ENCODE results near the gene FBXO42. TPM values are rescaled to one million over a fixed set of nuclear protein-coding genes. Genes with fewer than 3 reads are reported as not detected.
A peak's percentile ranks its signal among the peaks of the same experiment; 100 is the strongest.

Gene FBXO42
- total and polyA plus RNA-seq, 9 of the 15 experiments (the other 6 are each of a cell fraction or from before 2014, with no cell fraction given): 7.2 to 24.8 (median 17.4) TPM

GRCh38 chr1:16226490-16227179 is 125.6 kb downstream of the FBXO42 start:
- in situ Hi-C loops (cut with MboI): no loop called here
- H3K9ac ChIP-seq (ENCODE audit: insufficient read depth in 1 of 2, low read depth in 2 of 2, low read length in 2 of 2): 0 out of 4 replicates have a peak overlapping the region, but pooled peaks of 1 of the 2 experiments have one; percentile 6
- CTCF ChIA-PET (ENCODE audit: low intra/inter-chr PET ratio): no interaction called here
- 0 out of 2 replicates have a peak, but pooled peaks have one; percentile 13 for TF ChIP-seq ZBTB7A (IDR thresholded peaks at IDR 0.05; ENCODE audit: borderline replicate concordance, control insufficient read depth, low read depth, low read length)
- no peak for TF ChIP-seq SIN3B (IDR thresholded peaks at IDR 0.05; ENCODE audit: low read depth)
- 0 out of 2 replicates have a peak, but pooled peaks have one; percentile 19 for TF ChIP-seq POLR2G (IDR thresholded peaks at IDR 0.05; ENCODE audit: low read depth, low read length)
- no peaks in the 10 kb centered on the region for H3K79me2 ChIP-seq (ENCODE audit: control insufficient read depth, insufficient read depth, low read length)
- POLR2A ChIA-PET: no interaction called here
- peaks cover 31 to 42% of the 10 kb centered on the region in 2 experiments; a peak in 4 of 5 replicates for H3K4me1 ChIP-seq (replicated peaks in 1 of 2; ENCODE audit: control insufficient read depth in 2 of 2, insufficient read depth in 2 of 2, low read length in 2 of 2)
- FAIRE-seq (no peak), DNase-seq (ENCODE audit: extremely low read depth in 1 of 4, low spot score in 3 of 4) (no peak), ATAC-seq (no peak)
- no peak overlapping the region for H3K27ac ChIP-seq (ENCODE audit: extremely low read depth, low read depth, low read length)
- no peaks in the 10 kb centered on the region for H3K27me3 ChIP-seq (ENCODE audit: control insufficient read depth in 2 of 2, insufficient read depth in 2 of 2, low read length in 2 of 2)
- 82% methylated on average over 13 of the region's 46 CpGs for WGBS (ENCODE audit: insufficient coverage, low coverage, missing lambda C conversion rate)
- no peaks in the 10 kb centered on the region for H4K20me1 ChIP-seq (replicated peaks; ENCODE audit: control insufficient read depth, insufficient read depth, low read length)
- H3K4me3 ChIP-seq: no peak overlapping the region
- no peaks in the 10 kb centered on the region for H3K9me1 ChIP-seq (ENCODE audit: control insufficient read depth, insufficient read depth, low read length)
- peaks cover 8% of the 10 kb centered on the region; the same call in 2 of the 3 replicates for H3K36me3 ChIP-seq (ENCODE audit: control insufficient read depth, insufficient read depth, low read length)
- intact Hi-C loops (cut with micrococcal nuclease): no loop called here
- H3K9me3 ChIP-seq (replicated peaks; ENCODE audit: control insufficient read depth, insufficient read depth, low read depth, low read length): no peaks in the 10 kb centered on the region
- H2AFZ ChIP-seq (ENCODE audit: low read depth, low read length): no peak overlapping the region
- BruUV-seq (replicated peaks): no TSS peak
- no peak overlapping the region for H3K4me2 ChIP-seq (ENCODE audit: insufficient read depth, low read length)

- BruUV-seq (replicated peaks): no TSS peak
- in situ Hi-C loops (cut with MboI): no loop called here
Measured at GRCh38 chr1:16226129-16226489, 126.2 kb downstream of the FBXO42 start.

More at GRCh38 chr1:16226129-16226489, 126.2 kb downstream of the FBXO42 start:
- DNase-seq (ENCODE audit: extremely low read depth in 1 of 4, low spot score in 3 of 4): no peak
- Histone ChIP-seq H3K27ac (ENCODE audit: extremely low read depth, low read depth, low read length) (no peak overlapping the region), H4K20me1 (replicated peaks; ENCODE audit: control insufficient read depth, insufficient read depth, low read length) (no peaks in the 10 kb centered on the region), H3K4me2 (ENCODE audit: insufficient read depth, low read length) (no peak overlapping the region), H3K4me1 (replicated peaks in 1 of 2; ENCODE audit: control insufficient read depth in 2 of 2, insufficient read depth in 2 of 2, low read length in 2 of 2) (peaks cover 27 to 37% of the 10 kb centered on the region in 2 experiments; a peak in 4 of 5 replicates), H3K9me3 (replicated peaks; ENCODE audit: control insufficient read depth, insufficient read depth, low read depth, low read length) (no peaks in the 10 kb centered on the region), H3K9me1 (ENCODE audit: control insufficient read depth, insufficient read depth, low read length) (no peaks in the 10 kb centered on the region), H3K36me3 (ENCODE audit: control insufficient read depth, insufficient read depth, low read length) (peaks cover 8% of the 10 kb centered on the region; the same call in 2 of the 3 replicates), H3K79me2 (ENCODE audit: control insufficient read depth, insufficient read depth, low read length) (no peaks in the 10 kb centered on the region), H3K4me3 (no peak overlapping the region), H3K9ac (ENCODE audit: insufficient read depth in 1 of 2, low read depth in 2 of 2, low read length in 2 of 2) (peak overlapping the region in 1 of 2 experiments; percentile 46; a peak in 1 of 4 replicates), H2AFZ (ENCODE audit: low read depth, low read length) (no peak overlapping the region), H3K27me3 (ENCODE audit: control insufficient read depth in 2 of 2, insufficient read depth in 2 of 2, low read length in 2 of 2) (no peaks in the 10 kb centered on the region)
- CTCF ChIA-PET (ENCODE audit: low intra/inter-chr PET ratio): no interaction called here
- intact Hi-C loops (cut with micrococcal nuclease): no loop called here
- POLR2A ChIA-PET: interaction anchor here (0.6 kb wide), 2 partner anchors 8 to 12 kb away, joined by 3 read pairs; no protein-coding TSS in a partner anchor
- WGBS (ENCODE audit: insufficient coverage, low coverage, missing lambda C conversion rate): 77% methylated on average over 7 of the region's 7 CpGs
- no peak for TF ChIP-seq ARHGAP35 (IDR thresholded peaks at IDR 0.05; ENCODE audit: partially characterized antibody)
- TF ChIP-seq TOE1 (IDR thresholded peaks at IDR 0.05; ENCODE audit: borderline replicate concordance): no peak
- no peak for TF ChIP-seq TOE1 (CRISPR knock-in tag; IDR thresholded peaks at IDR 0.05; ENCODE audit: borderline replicate concordance, low read depth)
- TF ChIP-seq CREBBP (IDR thresholded peaks at IDR 0.05; ENCODE audit: low read depth, low read length): no peak
- no peak for TF ChIP-seq ZKSCAN8 (CRISPR knock-in tag; IDR thresholded peaks at IDR 0.05)
- TF ChIP-seq ZNF347 (CRISPR knock-in tag; IDR thresholded peaks at IDR 0.05; ENCODE audit: low read depth): no peak
- no peak for ATAC-seq
- no peak for FAIRE-seq

Data from K562 (cell line).